AG04450 (cell line): Measurements from ENCODE around the gene TRMT2A. TPM values are rescaled to one million over a fixed set of nuclear protein-coding genes. Genes with fewer than 3 reads are reported as not detected.

Source experiments
- CTCF ChIA-PET: fragments of 300-600, 350-600 bp; formaldehyde crosslinking; extraction: SDS; loops from one replicate; lab custom pipeline; 2022; ENCODE audit warnings: antibody characterized with exemption, inconsistent platforms; lab: Charles Lee
- POLR2A ChIA-PET: fragments of 350-600 bp; formaldehyde crosslinking; extraction: SDS; loops from one replicate; lab custom pipeline; 2021; ENCODE audit warnings: antibody characterized with exemption, inconsistent platforms; lab: Yijun Ruan, JAX
- DNase-seq: peaks from one replicate; pipeline ENCODE4 v3.0.0-alpha.2; 2011; ENCODE audit warnings: low read depth, low spot score
- H3K27ac ChIP-seq: one replicate; pipeline ENCODE4 v1.5.1; 2012; ENCODE audit warnings: low read depth, low read length, control low read depth
- H3K27me3 ChIP-seq: one replicate; pipeline ENCODE4 v1.6.0; 2012; ENCODE audit warnings: low read length; ENCODE audit not compliant: control insufficient read depth, insufficient read depth
- H3K4me3 ChIP-seq: 2 replicates; pipeline ENCODE4 v1.5.1; 2011; ENCODE audit warnings: mild to moderate bottlenecking, low read depth, low read length, control low read depth
- H3K9me3 ChIP-seq: 2 replicates; pipeline ENCODE4 v1.5.1; 2012; ENCODE audit warnings: low read length; ENCODE audit not compliant: control insufficient read depth, insufficient read depth
- CTCF ChIP-seq: IDR thresholded peaks from 2 replicates; pipeline ENCODE4 v1.5.1; 2011; ENCODE audit warnings: low read depth, low read length, control low read depth, inconsistent platforms
- polyA plus RNA-seq: library from polyadenylated mRNA; depleted of rRNA; stranded (reverse); fragments of >200 nt; gene quantifications from 2 replicates; pipeline ENCODE4 v1.2.3, GENCODE V29; 2011

Gene TRMT2A
- polyA plus RNA-seq, 1 experiment, result 15.6 TPM

GRCh38 chr22:20110359-20110985 lies 6.6 kb downstream of the TRMT2A start:
- peak overlapping the region; percentile 11 for H3K27ac ChIP-seq
- no peaks in the 10 kb centered on the region; the same call in 1 of the 2 replicates for H3K9me3 ChIP-seq
- H3K27me3 ChIP-seq, result no peaks in the 10 kb centered on the region
- POLR2A ChIA-PET, result no interaction called here
- DNase-seq, result no peak
- no peak overlapping the region for H3K4me3 ChIP-seq
- no peak for TF ChIP-seq CTCF
- CTCF ChIA-PET, result interaction anchor here (1.0 kb wide), 1 partner anchor 20 kb away, joined by 3 read pairs; no protein-coding TSS in a partner anchor

- ChIA-PET POLR2A (no interaction called here), CTCF (no interaction called here)
- Histone ChIP-seq H3K27ac (peak overlapping the region; percentile 11), H3K4me3 (no peak overlapping the region), H3K9me3 (no peaks in the 10 kb centered on the region; the same call in 1 of the 2 replicates), H3K27me3 (no peaks in the 10 kb centered on the region)
- no peak for TF ChIP-seq CTCF
- DNase-seq, result no peak
Observed at GRCh38 chr22:20109411-20110358, 7.3 kb downstream of the TRMT2A start.

GRCh38 chr22:20108757-20109230 lies 8.2 kb downstream of the TRMT2A start:
- Histone ChIP-seq H3K27me3 (no peaks in the 10 kb centered on the region), H3K4me3 (no peak overlapping the region), H3K9me3 (no peaks in the 10 kb centered on the region; the same call in 1 of the 2 replicates), H3K27ac (no peak overlapping the region)
- POLR2A ChIA-PET, result no interaction called here
- no peak for DNase-seq
- TF ChIP-seq CTCF, result no peak
- CTCF ChIA-PET, result no interaction called here

- H3K27ac ChIP-seq, result no peak overlapping the region
- CTCF ChIA-PET, result no interaction called here
- H3K4me3 ChIP-seq, result no peak overlapping the region
- no peaks in the 10 kb centered on the region; the same call in 1 of the 2 replicates for H3K9me3 ChIP-seq
- no peaks in the 10 kb centered on the region for H3K27me3 ChIP-seq
- TF ChIP-seq CTCF, result no peak
- no peak for DNase-seq
- POLR2A ChIA-PET, result no interaction called here
Observed at GRCh38 chr22:20107951-20108756, 8.9 kb downstream of the TRMT2A start.
